Amniotic stem cell (primary cell): ENCODE results near the gene UBA52.
A peak's percentile ranks its signal among the peaks of the same experiment; 100 is the strongest.
"Not testable (repeated sequence)": the region's sequence is repeated elsewhere in the genome, so short reads cannot be mapped to it uniquely, and the experiment has no call there.

Source experiments
- DNase-seq: peaks from one replicate; lab custom pipeline; 2025; lab: John Stamatoyannopoulos, UW

Gene UBA52

DNA sequence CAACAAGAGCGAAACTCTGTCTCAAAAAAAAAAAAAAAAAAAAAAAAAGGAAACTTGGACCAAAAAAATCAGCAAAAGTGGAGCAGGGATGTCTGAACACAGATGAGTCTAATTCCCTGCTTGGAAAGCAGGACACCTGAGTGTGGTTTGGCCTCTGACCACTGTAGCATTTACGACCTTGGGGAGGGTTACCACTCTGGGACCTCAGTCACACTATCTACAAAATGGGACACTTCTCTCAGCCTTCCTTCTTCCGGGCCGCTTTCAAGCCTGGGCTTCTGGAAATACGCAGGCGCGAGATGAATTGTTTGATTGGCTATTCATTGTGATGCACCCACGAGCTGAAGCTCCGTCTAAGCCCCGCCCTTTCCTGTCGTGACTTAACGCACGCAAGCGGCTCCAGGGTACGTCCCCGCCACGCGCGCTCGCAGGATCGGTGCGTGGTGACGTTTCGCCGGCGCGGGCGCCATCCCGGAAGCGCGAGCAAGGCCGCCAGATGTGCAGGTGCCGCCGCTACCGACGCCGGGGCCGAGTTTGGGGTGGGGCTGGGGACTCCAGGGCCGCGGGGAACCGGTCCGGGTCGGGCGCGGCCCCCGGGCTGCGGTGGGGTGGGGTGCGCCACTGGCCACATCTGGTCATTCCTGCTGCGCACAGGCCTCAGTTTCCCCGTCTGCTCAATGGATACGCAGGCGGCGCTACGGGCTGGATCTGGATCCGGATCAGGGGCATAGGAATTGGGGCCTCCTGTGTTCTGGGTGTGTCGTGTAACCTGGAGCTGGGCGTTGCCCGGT, 14.1 kb upstream of the UBA52 start, which contains the start of gene KXD1:
Gene KXD1, plus strand, starts transcription at position 460 of the 791 bp plus-strand sequence. CDS start 4,187 bp downstream, outside the sequence.
- peak; percentile 97 for DNase-seq

DNA sequence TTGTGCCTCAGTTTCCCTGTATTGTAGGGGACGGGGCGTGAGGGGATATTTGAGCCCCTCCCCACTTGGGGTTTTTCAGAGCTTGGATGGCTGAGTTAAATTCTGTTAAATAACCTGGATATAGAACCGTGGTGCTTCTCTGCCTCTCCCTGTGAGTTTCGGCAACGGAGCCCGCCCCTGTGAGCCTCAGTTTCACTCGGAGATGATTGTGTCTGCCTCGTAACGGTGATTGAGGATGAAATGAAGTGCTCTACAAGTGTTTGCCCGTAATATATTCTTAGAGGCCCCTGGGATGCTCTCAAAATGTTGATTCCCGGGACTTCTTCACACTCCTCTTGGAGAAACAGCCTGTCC, 13.5 kb upstream of the UBA52 start:
- DNase-seq = no peak

DNA sequence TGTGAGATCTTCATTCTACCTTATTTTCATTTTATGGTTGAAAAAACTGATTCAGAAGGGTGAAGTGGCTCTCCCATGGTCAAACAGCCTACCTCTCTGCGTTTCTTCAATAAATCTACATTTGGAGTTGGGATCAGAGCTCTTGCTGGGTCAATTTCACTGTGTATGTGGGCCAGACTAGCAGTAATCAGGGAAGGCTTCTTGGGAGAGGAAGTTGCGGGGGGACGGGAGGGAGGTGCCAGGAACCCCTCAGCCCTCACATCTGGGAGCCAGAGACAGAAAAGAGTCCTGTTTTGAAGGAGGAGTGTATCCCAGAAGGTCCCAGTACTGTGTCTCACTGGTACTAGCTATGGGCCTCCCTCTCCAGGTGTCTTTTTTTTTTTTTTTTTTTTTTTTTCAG, 13.1 kb upstream of the UBA52 start:
- DNase-seq = no peak

DNA sequence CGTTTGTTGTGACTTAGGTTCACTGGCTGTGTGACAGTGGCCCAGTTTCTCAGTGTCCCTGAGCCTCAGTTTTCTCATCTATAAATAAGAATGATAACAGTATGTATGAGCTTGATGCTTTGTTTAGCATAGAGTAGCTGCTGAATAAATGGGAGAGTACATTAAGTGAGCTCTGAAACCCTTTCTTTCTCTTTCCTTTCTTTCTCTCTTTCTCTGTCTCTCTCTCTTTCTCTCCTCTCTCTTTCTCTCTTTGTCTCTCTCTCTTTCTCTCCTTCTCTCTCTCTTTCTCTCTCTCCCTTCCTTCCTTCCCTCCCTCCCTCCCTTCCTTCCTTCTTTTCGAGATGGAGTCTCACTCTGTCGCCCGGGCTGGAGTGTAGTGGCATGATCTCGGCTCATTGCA, 12.0 kb upstream of the UBA52 start:
- no peak for DNase-seq

DNA sequence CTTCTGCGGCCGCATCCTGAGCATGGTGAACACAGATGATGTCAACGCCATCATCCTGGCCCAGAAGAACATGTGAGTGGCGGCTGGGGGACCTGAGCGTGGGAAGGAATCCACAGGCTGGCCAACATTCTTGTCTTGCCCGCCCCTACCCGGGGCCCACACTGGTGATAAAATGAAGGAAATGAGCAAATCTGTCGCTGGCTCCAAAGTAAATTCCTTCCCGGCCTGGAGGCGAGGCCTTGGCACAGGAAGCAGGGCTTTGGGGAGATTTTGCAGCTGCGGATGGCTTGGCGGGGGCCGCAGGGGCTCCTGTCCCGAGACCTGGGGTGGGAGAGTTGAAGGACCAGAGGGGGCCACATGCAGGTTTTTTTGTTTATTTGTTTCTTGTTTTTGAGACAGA, 9.6 kb upstream of the UBA52 start:
- no peak for DNase-seq

DNA sequence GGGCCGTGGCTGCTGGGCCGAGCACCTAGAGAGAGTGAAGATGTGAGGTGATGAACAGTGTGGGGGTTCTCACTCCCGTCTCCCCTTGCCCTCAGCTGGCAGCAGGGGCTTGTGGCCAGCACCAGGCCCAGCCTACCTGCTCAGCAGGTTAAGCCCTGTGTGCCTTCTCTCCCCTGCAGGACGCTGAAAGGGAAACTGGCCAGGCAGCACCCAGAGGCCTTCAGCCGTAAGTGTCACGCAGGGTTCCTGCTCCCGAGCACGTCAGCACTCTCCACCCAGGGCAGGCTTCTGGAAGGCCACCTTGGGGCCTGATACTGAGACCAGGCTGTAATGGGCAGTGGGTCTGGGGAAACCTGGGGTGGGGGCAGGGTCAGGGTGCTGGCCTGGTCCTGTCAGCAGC, 4.7 kb upstream of the UBA52 start:
- no peak for DNase-seq

DNA sequence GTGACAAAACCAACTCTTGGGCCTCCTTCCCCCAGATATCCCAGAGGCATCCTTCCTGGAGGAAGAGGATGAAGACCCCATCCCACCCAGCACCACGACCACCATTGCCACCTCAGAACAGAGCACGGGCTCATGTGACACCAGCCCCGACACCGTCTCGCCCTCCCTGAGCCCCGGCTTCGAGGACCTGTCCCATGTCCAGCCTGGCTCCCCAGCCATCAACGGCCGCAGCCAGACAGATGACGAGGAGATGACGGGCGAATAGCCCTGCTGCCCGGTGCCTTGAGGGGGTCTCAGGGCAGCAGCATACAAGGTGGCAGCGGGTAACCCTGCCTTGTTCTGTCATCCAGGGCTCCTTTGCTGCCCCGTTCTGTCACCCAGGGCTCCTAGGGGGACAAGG, 3.3 kb upstream of the UBA52 start:
- no peak for DNase-seq

DNA sequence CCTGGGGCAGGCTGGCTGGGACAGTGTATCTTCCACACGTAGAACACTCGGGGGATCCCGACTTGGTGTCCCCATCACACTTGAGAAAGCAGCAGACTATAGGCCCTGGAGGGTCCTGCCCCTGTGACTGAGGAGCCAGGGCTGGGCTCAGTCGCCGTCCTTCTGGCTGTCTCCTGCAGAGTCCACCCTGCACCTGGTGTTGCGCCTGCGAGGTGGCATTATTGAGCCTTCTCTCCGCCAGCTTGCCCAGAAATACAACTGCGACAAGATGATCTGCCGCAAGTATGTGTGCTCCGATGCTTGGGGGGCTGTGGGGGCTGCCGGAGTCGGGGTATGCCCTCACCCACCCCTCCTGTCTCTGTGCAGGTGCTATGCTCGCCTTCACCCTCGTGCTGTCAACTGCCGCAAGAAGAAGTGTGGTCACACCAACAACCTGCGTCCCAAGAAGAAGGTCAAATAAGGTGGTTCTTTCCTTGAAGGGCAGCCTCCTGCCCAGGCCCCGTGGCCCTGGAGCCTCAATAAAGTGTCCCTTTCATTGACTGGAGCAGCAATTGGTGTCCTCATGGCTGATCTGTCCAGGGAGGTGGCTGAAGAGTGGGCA, 3.1 kb downstream of the UBA52 start:
- DNase-seq = no peak

DNA sequence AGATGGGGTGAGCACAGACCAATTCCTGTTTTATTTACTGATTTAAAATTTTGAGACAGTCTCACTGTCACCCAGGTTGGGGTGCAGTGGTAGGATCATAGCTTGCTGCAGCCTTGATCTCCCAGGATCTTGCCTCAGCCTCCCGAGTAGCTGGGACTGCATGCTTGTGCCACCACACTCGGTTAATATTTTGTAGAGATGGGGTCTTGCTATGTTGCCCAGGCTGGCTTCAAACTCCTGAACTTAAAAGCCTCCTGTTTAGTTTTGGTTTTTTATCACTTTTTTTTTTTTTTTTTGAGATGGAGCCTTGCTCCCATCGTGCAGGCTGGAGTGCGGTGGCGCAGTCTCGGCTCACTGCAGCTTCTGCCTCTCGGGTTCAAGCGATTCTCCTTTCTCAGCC, 4.7 kb downstream of the UBA52 start:
- DNase-seq = no peak

DNA sequence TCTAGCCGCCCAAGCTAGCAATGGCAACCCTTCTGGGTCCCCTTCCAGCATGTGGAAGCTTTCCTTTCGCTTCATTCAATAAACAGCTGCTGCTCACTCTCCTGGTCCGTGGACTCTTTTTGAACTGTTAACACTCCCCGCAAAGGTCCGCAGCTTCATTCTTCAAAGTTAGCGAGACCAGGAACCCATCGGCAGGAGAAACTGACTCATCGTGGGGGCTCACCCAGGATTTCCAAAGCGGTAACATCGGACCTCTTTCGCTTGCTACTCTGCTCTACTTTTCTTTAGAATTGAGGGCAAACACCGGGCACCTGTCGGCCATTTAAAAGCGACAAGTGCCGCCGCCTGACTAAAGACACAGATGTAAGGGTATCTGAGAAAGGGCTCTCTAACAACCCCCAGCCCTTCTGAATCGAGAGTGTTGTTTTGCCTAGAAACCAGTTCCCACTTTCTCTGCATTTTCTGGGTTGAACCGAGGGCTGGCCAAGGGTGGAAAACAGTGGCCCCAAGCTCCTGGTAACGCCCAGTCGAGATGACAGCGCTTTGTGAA, 5.8 kb downstream of the UBA52 start:
- no peak for DNase-seq

DNA sequence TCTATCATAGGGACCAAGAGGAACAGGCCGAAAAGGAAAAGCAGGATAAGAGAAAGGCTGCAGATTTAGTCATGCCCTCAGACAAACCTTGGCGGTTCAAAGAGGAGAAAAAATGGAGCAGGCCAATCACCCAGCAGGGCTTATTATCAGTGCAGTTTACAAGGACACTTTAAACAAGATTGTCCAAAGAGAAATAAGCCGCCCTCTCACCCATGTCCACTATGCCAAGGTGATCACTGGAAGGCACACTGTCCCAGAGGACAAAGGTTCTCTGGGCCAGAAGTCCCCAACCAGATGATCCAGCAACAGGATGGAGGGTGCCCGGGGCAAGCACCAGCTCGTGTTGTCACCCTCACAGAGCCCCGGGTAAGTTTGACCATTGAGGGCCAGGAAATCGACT, 8.7 kb downstream of the UBA52 start:
- no peak for DNase-seq

DNA sequence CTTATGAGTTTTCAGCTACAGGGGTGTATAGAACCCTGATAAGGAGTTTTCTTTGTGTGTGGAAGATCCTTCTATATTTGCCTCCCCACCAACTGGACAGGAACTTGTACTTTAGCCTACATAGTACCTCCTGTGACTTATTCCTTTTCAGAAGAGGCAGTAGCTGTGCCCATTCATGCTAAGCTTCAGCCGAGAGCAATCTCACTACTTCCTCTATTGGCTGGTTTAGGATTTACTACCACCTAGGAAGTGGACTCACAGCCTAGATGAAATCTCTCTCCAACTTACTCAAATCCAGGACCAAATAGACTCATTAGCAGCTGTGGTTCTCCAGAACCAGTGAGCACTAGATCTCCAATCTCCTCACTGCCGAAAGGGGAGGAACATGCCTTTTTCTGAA, 14.6 kb downstream of the UBA52 start:
- no peak for DNase-seq

DNA sequence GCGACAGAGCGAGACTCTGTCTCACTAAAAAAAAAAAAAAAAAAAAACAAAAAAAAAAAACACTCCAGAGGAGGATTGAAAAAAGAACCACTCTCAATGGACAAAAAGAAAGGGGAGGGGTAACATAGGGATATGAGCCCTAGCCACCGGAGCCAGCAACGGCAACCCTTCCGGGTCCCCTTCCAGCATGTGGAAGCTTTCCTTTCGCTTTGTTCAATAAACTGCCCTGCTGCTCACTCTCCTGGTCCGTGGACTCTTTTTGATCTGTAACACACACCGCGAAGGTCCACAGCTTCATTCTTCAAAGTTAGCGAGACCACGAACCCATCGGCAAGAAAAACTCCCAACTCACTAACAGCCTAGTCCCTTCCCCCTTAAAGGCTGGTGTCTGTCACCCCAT, 15.9 kb downstream of the UBA52 start:
- no peak for DNase-seq

DNA sequence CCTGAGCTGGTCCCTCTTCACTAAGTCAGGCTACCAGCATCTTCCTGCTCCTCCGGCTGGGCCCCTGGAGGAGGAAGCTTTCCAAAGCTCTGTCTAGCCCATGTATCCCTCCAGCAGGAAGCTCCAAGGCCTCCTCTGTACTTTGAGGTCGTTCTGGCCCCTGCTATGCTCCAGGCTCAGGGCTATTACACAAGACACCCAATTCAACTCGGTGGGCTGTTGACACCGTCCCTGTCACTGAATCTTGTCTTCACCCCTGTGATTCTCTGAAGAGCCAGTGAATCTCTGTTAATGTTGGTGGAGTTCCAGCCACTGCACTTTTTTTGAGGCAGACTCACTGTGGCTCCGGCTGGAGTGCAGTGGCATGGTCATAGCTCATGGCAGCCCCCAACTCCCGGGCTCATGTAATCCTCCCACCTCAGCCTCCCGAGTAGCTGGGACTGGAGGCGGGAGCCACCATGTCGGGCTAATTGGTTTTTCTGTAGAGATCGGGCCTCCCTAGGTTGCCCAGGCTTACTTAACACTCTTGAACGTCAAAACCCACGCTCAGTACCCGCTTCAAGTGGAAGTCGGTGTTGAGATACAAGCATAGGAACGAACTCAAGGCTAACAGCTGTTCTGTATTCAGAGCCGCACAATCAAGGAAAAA, 16.4 kb downstream of the UBA52 start:
- no peak for DNase-seq

DNA sequence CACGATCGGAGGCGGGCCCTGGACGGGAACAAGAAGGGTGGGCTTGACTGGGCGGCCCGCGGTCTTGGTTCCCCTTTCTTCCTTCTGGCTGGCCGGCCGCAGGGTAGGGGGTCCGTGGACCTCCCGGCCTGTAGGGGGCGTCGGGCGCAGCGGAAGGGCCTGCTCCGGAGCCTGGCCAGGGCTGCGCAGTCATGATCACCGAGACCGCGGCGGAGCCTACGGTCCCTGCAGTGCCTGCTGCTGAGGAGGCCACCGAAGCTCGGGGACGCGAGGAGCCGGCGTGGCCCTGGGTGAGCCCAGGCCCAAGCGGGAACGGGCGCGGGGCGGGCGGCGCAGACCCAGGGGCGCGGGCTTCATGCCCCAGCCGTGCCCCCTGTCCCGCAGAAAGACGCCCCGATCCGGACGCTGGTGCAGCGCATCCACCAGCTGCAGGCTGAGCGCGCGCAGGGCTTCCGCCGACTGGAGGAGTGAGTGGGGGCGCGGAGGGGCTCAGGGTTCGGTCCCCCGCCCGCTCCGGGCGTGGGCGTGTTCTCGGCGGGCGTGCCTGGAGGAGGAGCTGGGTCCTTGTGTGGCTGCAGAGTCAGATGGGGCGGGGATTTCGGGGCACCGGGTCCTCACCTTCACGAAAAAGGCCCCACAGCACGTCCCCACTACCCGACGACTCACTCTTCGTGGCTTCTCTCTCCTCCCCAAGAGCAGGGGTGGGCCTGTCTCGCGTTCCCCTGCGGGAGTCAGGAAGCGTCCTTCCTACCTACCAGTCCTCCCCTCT, 17.1 kb downstream of the UBA52 start, which contains the start of gene REX1BD:
Gene REX1BD, plus strand, starts transcription at position 188 of the 769 bp plus-strand sequence. Its CDS starts 4 bp downstream, at position 192.
- peak; percentile 32 for DNase-seq

DNA sequence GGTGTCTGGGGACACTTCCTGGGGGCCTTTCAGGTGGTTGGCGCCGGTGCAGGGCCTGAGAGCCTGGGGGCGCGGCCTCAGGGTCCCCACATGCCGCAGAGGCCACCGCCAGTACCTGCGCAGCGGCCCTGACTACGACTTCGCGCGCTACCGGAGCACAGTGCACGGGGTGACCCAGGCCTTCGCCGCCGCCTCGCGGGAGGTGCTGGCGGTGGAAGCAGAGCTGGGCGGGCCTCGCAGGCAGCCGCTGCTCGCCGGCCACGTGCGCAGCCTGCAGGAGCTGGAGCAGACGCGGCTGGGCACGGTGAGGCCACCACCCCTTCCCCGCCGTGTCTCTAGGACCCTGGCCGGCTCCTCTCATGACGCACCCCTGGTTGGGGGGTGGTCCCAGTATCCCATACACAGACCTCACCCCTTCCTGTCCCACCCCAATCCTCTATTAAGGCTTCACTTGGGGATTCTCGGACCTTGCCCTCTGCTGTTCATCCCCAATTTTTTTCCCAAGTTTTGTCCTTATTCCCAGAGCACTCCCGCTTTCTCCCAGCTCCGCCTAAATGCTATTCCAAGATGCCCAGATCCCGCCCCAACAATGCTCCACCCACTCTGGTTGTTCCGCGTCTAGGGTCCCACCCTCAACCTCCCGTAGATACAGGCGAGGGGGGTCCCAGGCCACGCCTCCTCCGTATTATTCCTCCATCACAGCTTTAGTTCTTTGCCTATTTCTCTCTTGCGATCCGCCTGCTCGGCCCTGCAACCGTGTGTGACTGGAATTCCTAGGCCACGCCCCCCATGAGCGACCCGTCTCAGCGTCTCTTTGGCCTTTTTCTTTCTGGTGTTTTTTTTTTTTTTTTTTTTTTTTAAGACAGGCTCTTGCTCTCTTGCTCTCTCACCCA, 18.0 kb downstream of the UBA52 start:
- DNase-seq = peak; percentile 14

DNA sequence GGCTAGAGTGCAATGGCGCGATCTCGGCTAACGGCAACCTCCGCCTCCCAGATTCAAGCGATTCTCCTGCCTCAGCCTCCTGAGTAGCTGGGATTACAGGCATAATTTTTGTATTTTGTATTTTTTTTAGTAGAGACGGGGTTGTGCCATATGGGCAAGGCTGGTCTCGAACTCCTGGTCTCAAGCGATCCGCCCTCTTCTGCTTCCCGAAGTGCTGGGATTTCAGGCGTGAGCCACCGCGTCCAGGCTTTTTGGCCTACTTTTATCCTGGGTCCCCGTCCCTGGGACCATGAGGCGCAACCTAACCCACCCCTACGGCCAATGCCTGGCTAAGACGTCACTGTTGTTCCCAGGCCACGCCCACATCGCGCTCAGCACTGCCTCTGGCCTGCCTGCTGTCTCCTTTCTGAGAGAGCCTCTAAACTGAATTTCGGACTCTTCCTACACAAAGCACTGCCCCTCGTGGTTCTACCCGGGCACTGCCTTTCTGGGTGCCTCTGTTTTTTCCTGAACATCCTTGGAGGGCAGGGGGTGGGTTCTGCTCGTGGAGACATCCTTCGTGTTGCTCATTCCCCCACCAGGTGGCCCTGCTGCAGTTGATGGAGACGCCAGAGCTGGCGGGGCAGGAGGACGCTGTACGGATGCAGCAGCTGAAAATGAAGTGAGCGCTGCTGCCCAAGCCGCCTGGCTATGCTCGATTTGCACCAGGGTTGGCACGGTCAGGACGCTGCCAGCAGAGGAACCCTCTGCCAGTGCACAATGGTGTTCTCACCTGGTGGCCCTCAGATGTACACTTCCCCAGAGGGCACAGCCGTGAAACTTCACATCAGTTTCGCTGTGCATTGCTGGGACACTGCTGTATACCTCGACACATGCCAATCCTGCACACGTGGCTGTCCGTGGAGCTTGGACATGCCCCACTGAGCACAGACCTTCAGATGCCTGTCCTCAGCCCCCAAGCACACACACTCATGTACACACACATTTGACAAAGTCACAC, 18.9 kb downstream of the UBA52 start:
- DNase-seq = no peak

DNA sequence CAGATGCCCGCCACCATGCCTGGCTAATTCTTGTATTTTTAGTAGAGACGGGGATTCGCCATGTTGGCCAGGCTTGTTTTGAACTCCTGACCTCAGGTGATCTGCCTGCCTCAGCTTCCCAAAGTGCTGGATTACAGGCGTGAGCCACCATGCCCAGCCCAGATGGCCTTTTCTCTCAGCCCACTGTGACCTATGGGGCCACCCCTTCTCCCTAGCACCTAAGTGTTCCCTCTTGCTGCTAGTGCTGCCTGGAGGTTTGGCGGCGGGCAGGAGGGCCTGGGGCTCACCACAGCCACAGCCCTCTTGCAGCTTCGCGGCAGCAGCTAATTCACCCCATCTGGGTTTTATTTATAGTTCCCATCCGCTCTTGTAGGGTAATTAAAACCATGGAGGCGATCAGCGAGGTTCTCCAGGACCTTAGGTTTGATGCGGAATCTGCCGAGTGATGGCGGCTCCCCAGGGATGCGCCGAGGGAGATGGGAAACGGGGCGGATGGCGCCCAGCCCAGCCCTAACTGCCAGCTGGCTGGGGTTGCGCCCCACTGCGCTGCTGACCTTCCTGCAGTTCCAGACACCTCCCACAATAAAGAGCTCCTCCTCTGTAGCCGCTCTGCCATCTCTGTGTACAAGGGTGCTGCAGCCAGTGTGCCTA, 20.2 kb downstream of the UBA52 start:
- DNase-seq = no peak

DNA sequence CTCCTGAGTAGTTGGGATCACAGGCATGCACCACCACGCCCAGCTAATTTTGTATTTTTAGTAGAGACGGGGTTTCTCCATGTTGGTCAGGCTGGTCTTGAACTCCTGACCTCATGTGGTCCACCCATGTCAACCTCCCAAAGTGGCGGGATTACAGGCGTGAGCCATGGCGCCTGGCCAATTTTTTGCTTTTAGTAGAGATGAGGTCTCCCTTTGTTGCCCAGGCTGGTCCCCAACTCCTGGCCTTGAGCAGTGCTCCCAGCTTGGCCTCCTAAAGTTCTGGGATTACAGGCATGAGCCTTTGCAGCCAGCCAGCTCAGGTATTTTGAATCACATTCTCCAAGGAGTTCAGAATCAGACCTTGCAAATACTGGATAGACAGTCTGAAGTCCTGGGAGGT, 21.1 kb downstream of the UBA52 start:
- DNase-seq = not testable (repeated sequence)
